Gastrocnemius medialis (tissue), 4 donors: ENCODE measurements around the gene LRMDA.

Experiments used
- CTCF ChIP-seq, 5 experiments: fragments of 450-650 bp in 3 of 5; fragments of 200-600 bp in 2 of 5; sonication (generic) in 2 of 5; IDR thresholded peaks in 4 of 5; conservative IDR thresholded peaks in 1 of 5; 1 replicate in 4 of 5; 2 replicates in 1 of 5; pipeline ENCODE4 v1.5.1; 2016 to 2019; ENCODE audit warnings: antibody characterized with exemption in 5 of 5, mild to moderate bottlenecking in 3 of 5, moderate library complexity in 3 of 5
- POLR2A ChIP-seq, 2 donors: fragments of 450-650 bp; IDR thresholded peaks; one replicate each; pipeline ENCODE4 v1.6.1; 2017; ENCODE audit warnings: antibody characterized with exemption in 2 of 2, mild to moderate bottlenecking in 2 of 2, moderate library complexity in 2 of 2

DNA sequence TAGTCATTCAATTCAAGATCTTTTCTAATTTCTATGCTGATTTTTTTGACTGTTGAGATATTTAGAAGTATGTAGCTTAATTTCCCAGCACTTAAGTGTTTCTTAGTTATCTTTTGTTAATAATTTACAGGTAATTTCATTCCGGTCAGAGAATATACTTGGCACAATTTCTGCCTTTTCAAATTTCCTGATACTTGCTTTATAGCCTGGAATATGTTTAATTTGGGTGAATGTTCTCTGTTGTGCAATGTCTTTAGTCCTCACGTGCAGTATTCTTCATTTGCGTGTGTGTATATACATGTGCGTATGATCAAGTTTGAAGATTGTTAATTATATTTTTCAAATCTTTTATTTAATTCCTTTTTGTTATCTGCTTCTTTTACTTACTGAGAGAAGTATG lies 989.3 kb downstream of the LRMDA start:
- no peak for TF ChIP-seq CTCF (IDR thresholded peaks at IDR 0.05 in 4 of 5, conservative IDR thresholded peaks at IDR 0.05 in 1 of 5)
- TF ChIP-seq POLR2A (IDR thresholded peaks at IDR 0.05), result no peak
